H1 (cell line): ENCODE data around the gene OGFOD3. TPM values are rescaled to one million over a fixed set of nuclear protein-coding genes. Genes with fewer than 3 reads are reported as not detected.
A peak's percentile ranks its signal among the peaks of the same experiment; 100 is the strongest.

Experiments
- CTCF ChIA-PET: fragments of 300-600 bp; sonication (Branson Sonifier 250); formaldehyde crosslinking; loops from one replicate; lab custom pipeline; 2021; ENCODE audit not compliant: partially characterized antibody; lab: Charles Lee
- POLR2A ChIA-PET: fragments of 300-600 bp; sonication (Branson Sonifier 250); formaldehyde crosslinking; loops from one replicate; lab custom pipeline; 2021; ENCODE audit warnings: inconsistent platforms; ENCODE audit not compliant: partially characterized antibody; lab: Charles Lee
- DNase-seq, 2 experiments: peaks; one replicate each; pipeline versions ENCODE4 v3.0.0 to v3.0.0-alpha.2; 2010 to 2022; ENCODE audit warnings: low spot score in 2 of 2, low read depth in 1 of 2, mixed read lengths in 1 of 2
- FAIRE-seq: peaks from 2 replicates; lab custom pipeline; 2011; peaks lifted over from hg19 to GRCh38; lab: Jason Lieb, UNC
- H2AFZ ChIP-seq: 2 replicates; pipeline ENCODE4 v1.8.1; 2012; ENCODE audit warnings: low read length, inconsistent platforms
- H2AK5ac ChIP-seq: 2 replicates; pipeline ENCODE4 v1.6.1; 2013; ENCODE audit warnings: low read depth, low read length
- H2BK120ac ChIP-seq: replicated peaks from 2 replicates; pipeline ENCODE3; 2013; ENCODE audit warnings: low read depth, low read length, inconsistent platforms
- H2BK12ac ChIP-seq: 2 replicates; pipeline ENCODE4 v1.6.1; 2013; ENCODE audit warnings: low read depth, low read length
- H2BK15ac ChIP-seq: 2 replicates; pipeline ENCODE4 v1.6.1; 2013; ENCODE audit warnings: low read length
- H2BK20ac ChIP-seq: 2 replicates; pipeline ENCODE4 v1.6.1; 2013; ENCODE audit warnings: low read length
- H2BK5ac ChIP-seq: 2 replicates; pipeline ENCODE4 v1.6.1; 2013; ENCODE audit warnings: low read depth, low read length
- H3K14ac ChIP-seq: 2 replicates; pipeline ENCODE4 v1.6.1; 2013; ENCODE audit warnings: inconsistent platforms; ENCODE audit not compliant: insufficient read length
- H3K18ac ChIP-seq: 2 replicates; pipeline ENCODE4 v1.6.1; 2013; ENCODE audit warnings: low read length; ENCODE audit errors: extremely low read depth
- H3K23ac ChIP-seq: 2 replicates; pipeline ENCODE4 v1.6.1; 2013; ENCODE audit warnings: inconsistent platforms; ENCODE audit not compliant: insufficient read length
- H3K23me2 ChIP-seq: 2 replicates; pipeline ENCODE4 v1.6.1; 2013; ENCODE audit warnings: low read depth, low read length
- H3K27ac ChIP-seq: 2 replicates; pipeline ENCODE4 v1.6.1; 2011; ENCODE audit warnings: low read depth, low read length, inconsistent platforms
- H3K27me3 ChIP-seq, 4 experiments: replicated peaks in 1 of 4; 1 replicate in 1 of 4; 2 replicates in 3 of 4; pipeline versions ENCODE4 v1.6.1 to v1.8.1; 2011 to 2013; ENCODE audit warnings: low read length in 3 of 4, mild to moderate bottlenecking in 3 of 4, inconsistent platforms in 2 of 4, mixed read lengths in 2 of 4, moderate library complexity in 1 of 4; ENCODE audit not compliant: control insufficient read depth in 3 of 4, insufficient read depth in 3 of 4; ENCODE audit errors: extremely low read depth in 1 of 4
- H3K36me3 ChIP-seq, 4 experiments: 2 replicates each; pipeline versions ENCODE4 v1.6.1 to v1.8.1; 2011 to 2013; ENCODE audit warnings: mild to moderate bottlenecking in 4 of 4, low read length in 3 of 4, moderate library complexity in 2 of 4, control low read depth in 1 of 4, inconsistent platforms in 1 of 4; ENCODE audit not compliant: insufficient read depth in 4 of 4, control insufficient read depth in 2 of 4
- H3K4ac ChIP-seq: replicated peaks from 2 replicates; pipeline ENCODE3; 2013; ENCODE audit warnings: low read length, low read depth, mixed read lengths, inconsistent platforms; ENCODE audit not compliant: insufficient read length
- H3K4me1 ChIP-seq, 4 experiments: replicated peaks in 1 of 4; 1 replicate in 1 of 4; 2 replicates in 3 of 4; pipeline versions ENCODE4 v1.6.1 to v1.8.1; 2011 to 2013; ENCODE audit warnings: low read length in 3 of 4, inconsistent platforms in 2 of 4, mixed read lengths in 1 of 4; ENCODE audit not compliant: insufficient read depth in 4 of 4, control insufficient read depth in 3 of 4
- H3K4me2 ChIP-seq, 2 experiments: 2 replicates each; pipeline versions ENCODE4 v1.6.1 to v1.8.1; 2011 to 2013; ENCODE audit warnings: low read depth in 2 of 2, low read length in 2 of 2, control low read depth in 1 of 2, inconsistent platforms in 1 of 2, mild to moderate bottlenecking in 1 of 2; ENCODE audit not compliant: insufficient read depth in 1 of 2
- H3K4me3 ChIP-seq, 4 experiments: fragments of 200-600, 300-600 bp in 1 of 4; sonication (generic), shearing (Covaris generic), sonication (Bioruptor Twin) in 1 of 4; 2 replicates each; pipeline versions ENCODE4 v1.5.1 to v1.8.1; 2011 to 2016; ENCODE audit warnings: low read length in 4 of 4, low read depth in 3 of 4, control low read depth in 2 of 4, inconsistent platforms in 2 of 4, mild to moderate bottlenecking in 2 of 4, mixed read lengths in 1 of 4, moderate library complexity in 1 of 4; ENCODE audit not compliant: insufficient read depth in 2 of 4; ENCODE audit errors: extremely low read depth in 1 of 4
- H3K56ac ChIP-seq: replicated peaks from 2 replicates; pipeline ENCODE3; 2013; ENCODE audit warnings: low read depth, mild to moderate bottlenecking, mixed read lengths, low read length, inconsistent platforms; ENCODE audit not compliant: insufficient read length
- H3K79me1 ChIP-seq: 2 replicates; pipeline ENCODE4 v1.6.1; 2013; ENCODE audit warnings: low read depth, low read length, control low read depth
- H3K79me2 ChIP-seq, 2 experiments: 2 replicates each; pipeline versions ENCODE4 v1.6.1 to v1.8.1; 2012 to 2013; ENCODE audit warnings: low read length in 2 of 2, mild to moderate bottlenecking in 2 of 2, inconsistent platforms in 1 of 2; ENCODE audit not compliant: insufficient read depth in 2 of 2, control insufficient read depth in 1 of 2
- H3K9ac ChIP-seq, 4 experiments: replicated peaks in 1 of 4; 1 replicate in 1 of 4; 2 replicates in 3 of 4; pipeline versions ENCODE4 v1.6.1 to v1.8.1; 2011 to 2013; ENCODE audit warnings: low read depth in 3 of 4, low read length in 3 of 4, control low read depth in 2 of 4, mild to moderate bottlenecking in 2 of 4, moderate library complexity in 2 of 4, inconsistent platforms in 1 of 4; ENCODE audit errors: extremely low read depth in 1 of 4
- H3K9me3 ChIP-seq, 2 experiments: 2 replicates each; pipeline versions ENCODE4 v1.6.1 to v1.8.1; 2012 to 2013; ENCODE audit warnings: mild to moderate bottlenecking in 2 of 2, moderate library complexity in 2 of 2, control low read depth in 1 of 2, inconsistent platforms in 1 of 2, low read depth in 1 of 2, low read length in 1 of 2, mixed read lengths in 1 of 2; ENCODE audit not compliant: insufficient read depth in 2 of 2
- H4K20me1 ChIP-seq, 2 experiments: replicated peaks in 1 of 2; 2 replicates each; pipeline versions ENCODE3 to v1.8.1; 2011 to 2013; ENCODE audit warnings: inconsistent platforms in 2 of 2, low read length in 2 of 2, mild to moderate bottlenecking in 1 of 2; ENCODE audit not compliant: insufficient read depth in 2 of 2, control insufficient read depth in 1 of 2
- H4K5ac ChIP-seq: 2 replicates; pipeline ENCODE4 v1.6.1; 2013; ENCODE audit warnings: low read length, low read depth, mixed read lengths, inconsistent platforms; ENCODE audit not compliant: insufficient read length
- H4K8ac ChIP-seq: 2 replicates; pipeline ENCODE4 v1.8.0; 2013; ENCODE audit warnings: mild to moderate bottlenecking, moderate library complexity, low read length, inconsistent platforms; ENCODE audit not compliant: insufficient read depth; ENCODE audit errors: extremely low read depth
- H4K91ac ChIP-seq: replicated peaks from 2 replicates; pipeline ENCODE3; 2013; ENCODE audit warnings: low read length, mixed read lengths, inconsistent platforms; ENCODE audit not compliant: insufficient read length
- CHD1 ChIP-seq: IDR thresholded peaks from 2 replicates; pipeline ENCODE4 v1.6.1; 2012; ENCODE audit warnings: low read depth, low read length, improper control_type of control experiment
- CTCF ChIP-seq, 3 experiments: IDR thresholded peaks; 1 replicate in 2 of 3; 2 replicates in 1 of 3; pipeline versions ENCODE4 v1.5.1 to v1.6.1; 2011; ENCODE audit warnings: low read length in 3 of 3, mild to moderate bottlenecking in 3 of 3, inconsistent platforms in 2 of 3, low read depth in 1 of 3, moderate library complexity in 1 of 3; ENCODE audit not compliant: insufficient read depth in 1 of 3; ENCODE audit errors: control extremely low read depth in 1 of 3
- MAX ChIP-seq: IDR thresholded peaks from 2 replicates; pipeline ENCODE4 v1.6.1; 2012; ENCODE audit warnings: inconsistent platforms
- POLR2A ChIP-seq, 2 experiments: IDR thresholded peaks; 1 replicate in 1 of 2; 2 replicates in 1 of 2; pipeline ENCODE4 v1.6.1; 2011; ENCODE audit warnings: low read depth in 2 of 2, low read length in 2 of 2, mild to moderate bottlenecking in 2 of 2; ENCODE audit errors: control extremely low read depth in 1 of 2
- RAD21 ChIP-seq, 2 experiments: IDR thresholded peaks in 1 of 2; conservative IDR thresholded peaks in 1 of 2; 2 replicates each; pipeline ENCODE4 v1.6.1; 2011; ENCODE audit warnings: low read depth in 2 of 2, low read length in 2 of 2, improper control_type of control experiment in 1 of 2, inconsistent platforms in 1 of 2, mild to moderate bottlenecking in 1 of 2, moderate library complexity in 1 of 2
- WGBS, 2 experiments: shearing (Covaris generic) in 1 of 2; methylation state at CpG; one replicate each; pipeline versions ENCODE4 v1.1.6 to v1.1.7; 2013 to 2015; ENCODE audit warnings: low lambda C conversion rate in 2 of 2, mixed read lengths in 2 of 2, inconsistent platforms in 1 of 2, low coverage in 1 of 2, missing lambda C conversion rate in 1 of 2; ENCODE audit not compliant: insufficient replicate concordance in 2 of 2, insufficient coverage in 1 of 2, insufficient read length in 1 of 2; ENCODE audit errors: extremely low coverage in 1 of 2, missing lambda C conversion rate in 1 of 2; 5-methylcytosine and 5-hydroxymethylcytosine counted together
- polyA plus RNA-seq, 7 experiments: library from polyadenylated mRNA; depleted of rRNA in 3 of 7; stranded (reverse) in 5 of 7; unstranded in 2 of 7; fragments of >200 nt in 5 of 7; fragments of 200-250 nt in 2 of 7; gene quantifications; 1 replicate in 5 of 7; 2 replicates in 1 of 7; 4 replicates in 1 of 7; pipeline versions ENCODE4 v1.2.1 to v1.2.3, GENCODE V29; 2011 to 2013; ENCODE audit warnings: missing spikeins in 2 of 7, mixed read lengths in 2 of 7
- total RNA-seq: library from RNA; stranded (reverse); fragmentation: NEBNext Ultra II Directional; extraction: Animal tissue kit (Norgen Biotek cat#: 25700); gene quantifications from 2 replicates; pipeline ENCODE4 v1.2.1, GENCODE V29; 2021

OGFOD3 gene
- total and polyA plus RNA-seq, 2 of the 8 experiments (the other 6 are each of a cell fraction or from before 2014, with no cell fraction given), result 21.1 to 21.8 TPM

GRCh38 chr17:82449131-82449882 is 30.9 kb upstream of the OGFOD3 start:
- H4K8ac ChIP-seq, result peak overlapping the region; percentile 45
- H3K18ac ChIP-seq, result no peak overlapping the region
- H4K5ac ChIP-seq, result no peak overlapping the region
- no peak overlapping the region for H2BK120ac ChIP-seq
- peaks cover 2 to 10% of the 10 kb centered on the region in 2 experiments; a peak in 3 of 4 replicates for H3K9me3 ChIP-seq
- ChIA-PET POLR2A (interaction anchor here (0.6 to 2.2 kb wide), 7 partner anchors 8 to 260 kb away, joined by 3 to 12 read pairs (median 5); partner anchors contain the start of gene NARF), CTCF (interaction anchor here (0.8 to 2.2 kb wide), 5 partner anchors 24 to 98 kb away, joined by 3 to 5 read pairs (median 3); no protein-coding TSS in a partner anchor)
- peaks cover 4 to 6% (median 5%) of the 10 kb centered on the region in 4 experiments; a peak in 4 of 8 replicates for H3K36me3 ChIP-seq
- H2AFZ ChIP-seq, result no peak overlapping the region
- no peak overlapping the region for H2AK5ac ChIP-seq
- H3K79me2 ChIP-seq, result peaks cover 0 to 6% of the 10 kb centered on the region in 2 experiments; a peak in 1 of 4 replicates
- peaks cover 0 to 9% (median 3%) of the 10 kb centered on the region in 4 experiments; a peak in 4 of 7 replicates for H3K4me1 ChIP-seq
- H2BK15ac ChIP-seq, result 0 out of 2 replicates have a peak overlapping the region, but pooled peaks have one; percentile 29
- no peak overlapping the region; the same call in 1 of the 2 replicates for H2BK20ac ChIP-seq
- no peak overlapping the region for H3K27ac ChIP-seq
- no peak overlapping the region for H3K56ac ChIP-seq
- DNase-seq, result no peak
- peak; percentile 11 to 33; a peak in 3 of 4 replicates for TF ChIP-seq RAD21 (IDR thresholded peaks at IDR 0.05 in 1 of 2, conservative IDR thresholded peaks at IDR 0.05 in 1 of 2; ENCODE audit: low read depth in 2 of 2, low read length in 2 of 2)
- TF ChIP-seq MAX, result peak; percentile 13; the same call in 1 of the 2 replicates
- TF ChIP-seq POLR2A (IDR thresholded peaks at IDR 0.05; ENCODE audit: control extremely low read depth in 1 of 2, low read depth in 2 of 2, low read length in 2 of 2), result peak in 1 of 2 experiments; percentile 28; a peak in 1 of 3 replicates
- TF ChIP-seq CTCF (IDR thresholded peaks at IDR 0.05; ENCODE audit: control extremely low read depth in 1 of 3, insufficient read depth in 1 of 3, low read depth in 1 of 3, low read length in 3 of 3), result peak in 2 of 3 experiments; percentile 10 to 15; a peak in 3 of 4 replicates
- TF ChIP-seq CHD1, result no peak
- H3K4me3 ChIP-seq, result peak overlapping the region; percentile 66 to 97 (median 86); a peak in 7 of 8 replicates
- 0 out of 2 replicates have a peak overlapping the region, but pooled peaks have one; percentile 60 for H2BK12ac ChIP-seq
- peaks cover 2 to 13% of the 10 kb centered on the region in 2 experiments for H4K20me1 ChIP-seq
- peaks cover 4% of the 10 kb centered on the region; the same call in 1 of the 2 replicates for H3K23me2 ChIP-seq
- H3K79me1 ChIP-seq, result no peaks in the 10 kb centered on the region; the same call in 1 of the 2 replicates
- H3K27me3 ChIP-seq, result no peaks in the 10 kb centered on the region
- 0 out of 2 replicates have a peak overlapping the region, but pooled peaks have one; percentile 8 for H2BK5ac ChIP-seq
- no peak overlapping the region for H3K14ac ChIP-seq
- H3K4ac ChIP-seq, result peak overlapping the region; percentile 91
- no peak overlapping the region; a peak in 1 of 7 replicates for H3K9ac ChIP-seq
- 90% methylated on average over 30 of the region's 30 CpGs; no CpG with 5 or more reads in 1 of the 2 experiments for WGBS, 2 experiments
- H4K91ac ChIP-seq, result peak overlapping the region; percentile 80
- FAIRE-seq, result no peak
- no peak overlapping the region for H3K23ac ChIP-seq
- peak overlapping the region; percentile 80 to 86 for H3K4me2 ChIP-seq
